ENCODE data around the gene SRR.
"Not testable (repeated sequence)": the region's sequence is repeated elsewhere in the genome, so short reads cannot be mapped to it uniquely, and the experiment has no call there.

Gene SRR

DNA sequence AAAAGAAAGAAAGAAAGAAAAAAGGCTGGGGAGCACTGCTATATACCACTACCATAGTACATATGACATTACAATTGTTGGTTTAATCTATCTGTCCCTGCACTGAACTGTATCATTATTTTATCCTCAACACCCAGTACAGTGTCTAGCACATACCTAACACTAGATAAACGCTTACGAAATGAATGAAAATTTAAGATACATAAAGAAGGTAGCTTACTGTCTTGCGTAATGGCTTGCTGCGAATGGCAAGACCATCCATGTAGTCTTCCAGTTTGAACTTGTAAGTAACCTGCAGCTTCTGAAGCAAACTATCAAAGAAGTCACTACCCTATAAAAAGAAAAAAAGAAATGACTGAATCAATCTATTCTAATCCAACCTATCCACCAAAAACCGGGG, 6.7 kb upstream of the SRR start:
- TF ChIP-seq CTCF (conservative IDR thresholded peaks at IDR 0.05; ENCODE audit: low read depth, low read length) = no peak
- no peak overlapping the region for H3K4me3 ChIP-seq (ENCODE audit: low read length)
- DNase-seq (ENCODE audit: low read depth) = no peak

DNA sequence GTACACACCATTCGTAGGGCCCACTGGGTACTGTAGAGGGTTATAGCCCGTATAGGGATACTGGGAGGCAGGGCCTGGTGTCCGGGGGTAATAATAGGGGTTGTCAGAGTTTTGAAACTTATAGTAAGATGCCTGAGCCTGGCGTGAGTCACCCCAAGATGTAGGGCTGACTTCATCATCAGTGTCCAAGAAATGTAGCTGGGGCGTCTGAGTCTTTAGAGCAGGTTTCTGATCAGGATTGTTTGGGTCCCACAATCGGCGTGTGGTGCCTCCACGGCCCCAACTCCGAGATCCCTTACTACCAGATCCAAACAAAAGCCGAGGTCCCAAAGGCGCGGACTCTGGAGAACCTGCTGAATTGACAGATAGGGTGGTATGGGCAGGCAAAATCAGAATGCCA, 4.6 kb upstream of the SRR start:
- TF ChIP-seq CTCF (conservative IDR thresholded peaks at IDR 0.05; ENCODE audit: low read depth, low read length) = no peak
- H3K4me3 ChIP-seq (ENCODE audit: low read length) = no peak overlapping the region
- DNase-seq (ENCODE audit: low read depth) = no peak

DNA sequence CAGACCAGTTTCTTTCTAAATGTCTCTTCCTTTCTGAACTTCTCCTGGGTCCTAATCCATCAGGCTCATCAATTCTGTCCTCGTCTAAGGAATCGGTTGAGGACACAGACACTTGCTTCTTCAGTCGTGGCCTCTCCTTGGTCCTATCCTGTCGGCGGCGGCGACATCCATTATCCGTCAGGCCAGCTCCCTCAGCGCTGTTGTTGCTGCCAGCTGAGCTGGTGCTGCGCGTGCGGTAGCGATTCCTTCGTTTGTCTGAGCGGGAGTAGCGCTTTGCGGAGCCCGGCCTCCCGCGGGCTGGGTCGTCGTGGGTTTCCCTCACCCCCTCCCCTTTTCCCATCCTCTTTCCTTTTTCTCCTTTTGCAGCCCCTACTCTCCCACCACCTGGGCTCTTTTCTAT, 4.0 kb upstream of the SRR start:
- TF ChIP-seq CTCF (conservative IDR thresholded peaks at IDR 0.05; ENCODE audit: low read depth, low read length) = no peak
- no peak overlapping the region for H3K4me3 ChIP-seq (ENCODE audit: low read length)
- no peak for DNase-seq (ENCODE audit: low read depth)

GRCh38 chr17:2302778-2303203, 959 bp upstream of the SRR start:
- TF ChIP-seq CTCF (conservative IDR thresholded peaks at IDR 0.05; ENCODE audit: low read depth, low read length) = no peak
- peak overlapping the region; percentile 88 for H3K4me3 ChIP-seq (ENCODE audit: low read length)
- DNase-seq (ENCODE audit: low read depth) = peak; percentile 7

DNA sequence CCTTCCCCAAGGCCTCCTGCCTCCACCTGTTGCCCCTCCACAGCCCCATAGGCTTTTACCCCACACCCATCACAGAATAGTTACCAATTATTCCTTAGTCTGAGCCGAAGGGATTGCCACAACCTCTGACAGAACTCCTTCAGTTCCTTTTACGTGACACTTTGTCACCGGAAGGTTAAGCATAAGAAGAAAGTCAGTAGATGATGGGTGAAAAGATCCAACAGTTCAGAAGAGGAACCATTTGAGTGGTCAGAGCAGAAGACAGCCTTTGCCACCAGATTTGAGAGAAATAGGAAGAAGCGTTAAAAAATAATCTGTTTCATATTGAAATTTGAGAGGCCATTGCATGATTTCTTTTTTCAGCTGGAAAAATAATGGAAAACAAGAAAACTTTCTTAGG, 1.2 kb downstream of the SRR start:
- TF ChIP-seq CTCF (conservative IDR thresholded peaks at IDR 0.05; ENCODE audit: low read depth, low read length) = no peak
- no peak overlapping the region for H3K4me3 ChIP-seq (ENCODE audit: low read length)
- no peak for DNase-seq (ENCODE audit: low read depth)

GRCh38 chr17:2309338-2310154, 5.8 kb downstream of the SRR start:
- no peak overlapping the region for H3K4me3 ChIP-seq (ENCODE audit: low read length)
- no peak for TF ChIP-seq CTCF (conservative IDR thresholded peaks at IDR 0.05; ENCODE audit: low read depth, low read length)
- no peak for DNase-seq (ENCODE audit: low read depth)

DNA sequence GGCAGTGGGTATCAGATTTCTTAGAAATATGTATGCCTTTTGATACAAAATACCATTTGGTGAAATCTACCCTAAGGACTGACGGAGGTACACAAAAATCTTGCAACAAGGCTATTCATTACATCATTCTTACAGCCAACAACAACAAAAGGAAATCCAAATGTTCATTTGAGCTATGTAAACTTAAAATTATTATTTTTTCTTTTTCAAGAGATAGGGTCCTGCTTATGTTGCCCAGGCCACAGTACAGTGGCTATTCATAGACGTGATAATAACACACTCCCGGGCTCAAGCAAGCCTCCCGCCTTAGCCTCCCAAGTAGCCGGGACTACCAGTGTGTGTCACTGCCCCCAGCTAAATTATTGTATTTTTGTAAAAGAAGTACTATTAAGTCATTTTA, 9.0 kb downstream of the SRR start:
- DNase-seq (ENCODE audit: low read depth) = no peak
- no peak overlapping the region for H3K4me3 ChIP-seq (ENCODE audit: low read length)
- no peak for TF ChIP-seq CTCF (conservative IDR thresholded peaks at IDR 0.05; ENCODE audit: low read depth, low read length)

DNA sequence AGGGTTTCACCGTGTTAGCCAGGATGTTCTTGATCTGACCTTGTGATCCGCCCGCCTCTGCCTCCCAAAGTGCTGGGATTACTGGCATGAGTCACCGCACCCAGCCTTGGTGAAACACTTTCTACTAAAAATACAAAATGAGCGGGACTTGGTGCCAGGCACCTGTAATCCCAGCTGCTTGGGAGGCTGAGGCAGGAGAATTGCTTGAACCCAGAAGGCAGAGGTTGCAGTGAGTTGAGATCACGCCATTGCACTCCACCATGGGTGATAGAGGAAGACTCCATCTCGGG, 13.1 kb downstream of the SRR start:
- DNase-seq (ENCODE audit: low read depth) = peak; percentile 19
- H3K4me3 ChIP-seq (ENCODE audit: low read length) = not testable (repeated sequence)
